Activated naive CD8-positive, alpha-beta T cell treated with anti-CD3 and anti-CD28 coated beads for 36 hours (primary cell): Measurements from ENCODE around the gene STPG3. TPM values are rescaled to one million over a fixed set of nuclear protein-coding genes. Genes with fewer than 3 reads are reported as not detected.

Source experiments
- DNase-seq: peaks from one replicate; pipeline ENCODE4 v3.0.0; 2021
- H3K27ac Mint-ChIP-seq: one replicate; pipeline ENCODE4 v1.8.0; 2022; ENCODE audit warnings: mild to moderate bottlenecking, moderate library complexity, mixed read lengths
- H3K27me3 Mint-ChIP-seq: one replicate; pipeline ENCODE4 v1.8.0; 2022; ENCODE audit warnings: mild to moderate bottlenecking, mixed read lengths
- H3K36me3 Mint-ChIP-seq: one replicate; pipeline ENCODE4 v1.8.0; 2021; ENCODE audit warnings: mild to moderate bottlenecking, mixed read lengths
- H3K4me1 Mint-ChIP-seq: one replicate; pipeline ENCODE4 v1.8.0; 2021; ENCODE audit warnings: mixed read lengths
- H3K4me3 Mint-ChIP-seq: one replicate; pipeline ENCODE4 v1.8.0; 2022; ENCODE audit warnings: mild to moderate bottlenecking, moderate library complexity, mixed read lengths
- H3K9me3 Mint-ChIP-seq: one replicate; pipeline ENCODE4 v1.8.0; 2022; ENCODE audit warnings: mixed read lengths
- total RNA-seq, 2 experiments: library from RNA; stranded (reverse); gene quantifications; one replicate each; pipeline ENCODE4 v1.2.3, GENCODE V29; 2021

Gene STPG3
- total RNA-seq, 2 experiments from 2014 or later = not detected

- Mint-ChIP-seq H3K4me3 (no peak overlapping the region), H3K27ac (peak overlapping the region; percentile 64), H3K27me3 (peaks cover 12% of the 10 kb centered on the region), H3K36me3 (no peaks in the 10 kb centered on the region), H3K4me1 (peaks cover 4% of the 10 kb centered on the region), H3K9me3 (no peaks in the 10 kb centered on the region)
- DNase-seq = no peak
Observed at GRCh38 chr9:137227853-137228505, 23.1 kb upstream of the STPG3 start.

- H3K4me1 Mint-ChIP-seq = peaks cover 4% of the 10 kb centered on the region
- no peaks in the 10 kb centered on the region for H3K9me3 Mint-ChIP-seq
- no peak for DNase-seq
- H3K4me3 Mint-ChIP-seq = no peak overlapping the region
- H3K27ac Mint-ChIP-seq = no peak overlapping the region
- peaks cover 12% of the 10 kb centered on the region for H3K27me3 Mint-ChIP-seq
- no peaks in the 10 kb centered on the region for H3K36me3 Mint-ChIP-seq
Observed at GRCh38 chr9:137228506-137228967, 22.5 kb upstream of the STPG3 start.

- no peak overlapping the region for H3K27ac Mint-ChIP-seq
- no peak overlapping the region for H3K4me3 Mint-ChIP-seq
- no peak for DNase-seq
- H3K4me1 Mint-ChIP-seq = peaks cover 4% of the 10 kb centered on the region
- peaks cover 12% of the 10 kb centered on the region for H3K27me3 Mint-ChIP-seq
- no peaks in the 10 kb centered on the region for H3K9me3 Mint-ChIP-seq
- no peaks in the 10 kb centered on the region for H3K36me3 Mint-ChIP-seq
Observed at GRCh38 chr9:137228968-137229896, 21.9 kb upstream of the STPG3 start.

- peaks cover 13% of the 10 kb centered on the region for H3K27me3 Mint-ChIP-seq
- DNase-seq = no peak
- peaks cover 4% of the 10 kb centered on the region for H3K4me1 Mint-ChIP-seq
- no peaks in the 10 kb centered on the region for H3K36me3 Mint-ChIP-seq
- H3K27ac Mint-ChIP-seq = no peak overlapping the region
- H3K4me3 Mint-ChIP-seq = no peak overlapping the region
- no peaks in the 10 kb centered on the region for H3K9me3 Mint-ChIP-seq
Observed at GRCh38 chr9:137229903-137230704, 21.0 kb upstream of the STPG3 start.

- Mint-ChIP-seq H3K27me3 (peaks cover 17% of the 10 kb centered on the region), H3K9me3 (no peaks in the 10 kb centered on the region), H3K4me3 (no peak within 1 kb of the TSS), H3K27ac (no peak within 1 kb of the TSS), H3K36me3 (no peaks in the 10 kb centered on the region), H3K4me1 (peaks cover 2% of the 10 kb centered on the region)
- DNase-seq = no peak
Observed at GRCh38 chr9:137230705-137231371, 20.2 kb upstream of the STPG3 start, which contains the start of gene SLC34A3. Gene SLC34A3 (plus strand): TSS chr9:137230901. CDS start chr9:137231703, 802 bp downstream.

- no peak for DNase-seq
- Mint-ChIP-seq H3K9me3 (no peaks in the 10 kb centered on the region), H3K36me3 (no peaks in the 10 kb centered on the region), H3K4me3 (no peak overlapping the region), H3K4me1 (peaks cover 2% of the 10 kb centered on the region), H3K27ac (no peak overlapping the region), H3K27me3 (peaks cover 14% of the 10 kb centered on the region)
Observed at GRCh38 chr9:137231372-137232039, 19.6 kb upstream of the STPG3 start.

- DNase-seq = no peak
- no peak overlapping the region for H3K4me3 Mint-ChIP-seq
- H3K36me3 Mint-ChIP-seq = no peaks in the 10 kb centered on the region
- H3K9me3 Mint-ChIP-seq = no peaks in the 10 kb centered on the region
- H3K4me1 Mint-ChIP-seq = peaks cover 2% of the 10 kb centered on the region
- no peak overlapping the region for H3K27ac Mint-ChIP-seq
- peaks cover 14% of the 10 kb centered on the region for H3K27me3 Mint-ChIP-seq
Observed at GRCh38 chr9:137232101-137232500, 19.0 kb upstream of the STPG3 start.

- Mint-ChIP-seq H3K4me3 (no peak overlapping the region), H3K9me3 (no peaks in the 10 kb centered on the region), H3K36me3 (no peaks in the 10 kb centered on the region), H3K4me1 (peaks cover 2% of the 10 kb centered on the region), H3K27me3 (peaks cover 12% of the 10 kb centered on the region), H3K27ac (no peak overlapping the region)
- DNase-seq = no peak
Observed at GRCh38 chr9:137232510-137232909, 18.6 kb upstream of the STPG3 start.

GRCh38 chr9:137233143-137233980 lies 17.7 kb upstream of the STPG3 start:
- no peak for DNase-seq
- Mint-ChIP-seq H3K4me3 (no peak overlapping the region), H3K27ac (no peak overlapping the region), H3K9me3 (no peaks in the 10 kb centered on the region), H3K27me3 (peaks cover 9% of the 10 kb centered on the region), H3K36me3 (no peaks in the 10 kb centered on the region), H3K4me1 (peaks cover 2% of the 10 kb centered on the region)

- peaks cover 8% of the 10 kb centered on the region for H3K4me1 Mint-ChIP-seq
- DNase-seq = no peak
- peaks cover 5% of the 10 kb centered on the region for H3K27me3 Mint-ChIP-seq
- no peak overlapping the region for H3K4me3 Mint-ChIP-seq
- peaks cover 4% of the 10 kb centered on the region for H3K36me3 Mint-ChIP-seq
- no peak overlapping the region for H3K27ac Mint-ChIP-seq
- H3K9me3 Mint-ChIP-seq = no peaks in the 10 kb centered on the region
Observed at GRCh38 chr9:137234055-137234697, 16.9 kb upstream of the STPG3 start.

- Mint-ChIP-seq H3K9me3 (no peaks in the 10 kb centered on the region), H3K27me3 (peaks cover 5% of the 10 kb centered on the region), H3K4me3 (no peak overlapping the region), H3K36me3 (peaks cover 4% of the 10 kb centered on the region), H3K27ac (no peak overlapping the region), H3K4me1 (peaks cover 9% of the 10 kb centered on the region)
- DNase-seq = no peak
Observed at GRCh38 chr9:137234758-137235423, 16.2 kb upstream of the STPG3 start.

- no peaks in the 10 kb centered on the region for H3K9me3 Mint-ChIP-seq
- H3K4me1 Mint-ChIP-seq = peaks cover 9% of the 10 kb centered on the region
- no peak for DNase-seq
- peaks cover 5% of the 10 kb centered on the region for H3K27me3 Mint-ChIP-seq
- H3K36me3 Mint-ChIP-seq = peaks cover 4% of the 10 kb centered on the region
- no peak overlapping the region for H3K27ac Mint-ChIP-seq
- H3K4me3 Mint-ChIP-seq = no peak overlapping the region
Observed at GRCh38 chr9:137235424-137236237, 15.5 kb upstream of the STPG3 start.
